Activated CD4-positive, alpha-beta T cell treated with anti-CD3 and anti-CD28 coated beads, Interleukin-2, amount 50 U/mL, for 4 hours (primary cell): Measurements from ENCODE around the gene ANTKMT.

Experiments used
- DNase-seq, 2 experiments: peaks; one replicate each; pipeline ENCODE4 v3.0.0-alpha.2; 2020

Gene ANTKMT

DNA sequence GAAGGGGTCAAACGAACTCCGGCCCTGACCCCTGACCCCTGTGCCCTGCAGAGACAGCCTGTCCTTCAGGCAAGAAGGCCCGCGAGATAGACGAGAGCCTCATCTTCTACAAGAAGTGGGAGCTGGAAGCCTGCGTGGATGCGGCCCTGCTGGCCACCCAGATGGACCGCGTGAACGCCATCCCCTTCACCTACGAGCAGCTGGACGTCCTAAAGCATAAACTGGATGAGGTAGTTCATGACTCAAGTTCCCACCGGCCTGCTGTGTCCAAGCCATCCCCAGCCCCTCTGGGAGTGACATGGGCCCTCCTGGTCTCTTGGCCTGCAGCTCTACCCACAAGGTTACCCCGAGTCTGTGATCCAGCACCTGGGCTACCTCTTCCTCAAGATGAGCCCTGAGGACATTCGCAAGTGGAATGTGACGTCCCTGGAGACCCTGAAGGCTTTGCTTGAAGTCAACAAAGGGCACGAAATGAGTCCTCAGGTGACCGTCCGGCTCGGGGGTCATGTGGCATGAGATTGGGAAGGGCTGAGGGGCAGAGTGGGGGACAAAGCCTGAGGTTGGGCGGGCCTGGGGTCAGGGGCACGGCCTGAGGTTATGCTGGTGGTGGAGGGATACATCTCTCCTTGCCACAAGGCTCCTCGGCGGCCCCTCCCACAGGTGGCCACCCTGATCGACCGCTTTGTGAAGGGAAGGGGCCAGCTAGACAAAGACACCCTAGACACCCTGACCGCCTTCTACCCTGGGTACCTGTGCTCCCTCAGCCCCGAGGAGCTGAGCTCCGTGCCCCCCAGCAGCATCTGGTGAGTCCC lies 45.3 kb downstream of the ANTKMT start:
- DNase-seq, result no peak

DNA sequence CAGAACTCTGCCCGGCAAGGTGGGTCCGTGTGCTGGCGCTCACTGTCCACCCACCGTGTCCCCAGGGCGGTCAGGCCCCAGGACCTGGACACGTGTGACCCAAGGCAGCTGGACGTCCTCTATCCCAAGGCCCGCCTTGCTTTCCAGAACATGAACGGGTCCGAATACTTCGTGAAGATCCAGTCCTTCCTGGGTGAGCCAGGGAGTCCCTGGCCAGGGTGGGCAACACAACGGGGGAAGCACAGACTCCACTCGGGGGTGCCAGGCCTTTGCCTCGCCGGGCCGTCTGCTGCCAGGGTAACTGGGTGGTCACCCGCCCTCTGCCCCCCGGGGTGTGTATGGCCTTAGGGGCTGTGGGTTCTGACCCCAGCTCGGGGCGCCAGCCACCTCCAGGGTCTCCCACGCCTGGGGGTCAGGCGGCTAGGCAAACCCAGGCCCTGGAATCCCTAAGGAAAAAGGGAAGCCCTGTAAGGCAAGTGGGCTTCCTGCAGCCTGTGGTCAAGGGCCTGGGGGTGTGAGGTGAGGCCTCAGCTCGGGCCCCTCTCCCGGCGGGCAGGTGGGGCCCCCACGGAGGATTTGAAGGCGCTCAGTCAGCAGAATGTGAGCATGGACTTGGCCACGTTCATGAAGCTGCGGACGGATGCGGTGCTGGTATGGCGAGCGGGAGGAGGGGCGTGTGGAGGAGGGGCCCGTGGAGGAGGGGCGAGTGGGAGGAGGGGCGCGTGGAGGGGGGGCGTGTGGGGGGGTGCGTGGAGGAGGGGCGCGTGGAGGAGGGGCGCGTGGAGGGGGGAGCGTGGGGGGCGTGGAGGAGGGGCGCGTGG lies 46.1 kb downstream of the ANTKMT start:
- no peak for DNase-seq

DNA sequence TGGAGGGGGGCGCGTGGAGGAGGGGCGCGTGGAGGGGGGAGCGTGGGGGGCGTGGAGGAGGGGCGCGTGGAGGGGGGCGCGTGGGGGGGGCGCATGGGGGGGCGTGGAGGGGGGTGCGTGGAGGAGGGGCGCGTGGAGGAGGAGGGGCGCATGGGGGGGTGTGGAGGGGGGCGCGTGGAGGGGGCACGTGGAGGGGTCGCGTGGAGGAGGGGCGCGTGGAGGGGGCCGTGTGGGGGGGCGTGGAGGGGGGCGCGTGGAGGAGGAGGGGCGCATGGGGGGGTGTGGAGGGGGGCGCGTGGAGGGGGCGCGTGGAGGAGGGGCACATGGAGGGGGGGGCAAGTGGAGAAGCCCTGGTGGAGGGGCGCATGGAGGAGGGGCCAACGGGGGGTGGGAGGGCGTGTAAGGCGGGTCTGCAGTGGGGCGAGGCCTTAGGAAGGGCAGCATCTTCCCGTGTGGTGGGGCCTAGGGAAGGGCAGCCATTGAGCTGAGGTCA lies 46.8 kb downstream of the ANTKMT start:
- DNase-seq, result no peak

DNA sequence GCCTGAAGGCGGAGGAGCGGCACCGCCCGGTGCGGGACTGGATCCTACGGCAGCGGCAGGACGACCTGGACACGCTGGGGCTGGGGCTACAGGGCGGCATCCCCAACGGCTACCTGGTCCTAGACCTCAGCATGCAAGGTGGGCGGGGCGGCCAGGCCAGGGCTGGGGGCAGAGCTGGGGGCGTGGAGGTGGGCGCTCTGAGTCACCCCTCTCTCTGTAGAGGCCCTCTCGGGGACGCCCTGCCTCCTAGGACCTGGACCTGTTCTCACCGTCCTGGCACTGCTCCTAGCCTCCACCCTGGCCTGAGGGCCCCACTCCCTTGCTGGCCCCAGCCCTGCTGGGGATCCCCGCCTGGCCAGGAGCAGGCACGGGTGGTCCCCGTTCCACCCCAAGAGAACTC lies 47.5 kb downstream of the ANTKMT start:
- no peak for DNase-seq

DNA sequence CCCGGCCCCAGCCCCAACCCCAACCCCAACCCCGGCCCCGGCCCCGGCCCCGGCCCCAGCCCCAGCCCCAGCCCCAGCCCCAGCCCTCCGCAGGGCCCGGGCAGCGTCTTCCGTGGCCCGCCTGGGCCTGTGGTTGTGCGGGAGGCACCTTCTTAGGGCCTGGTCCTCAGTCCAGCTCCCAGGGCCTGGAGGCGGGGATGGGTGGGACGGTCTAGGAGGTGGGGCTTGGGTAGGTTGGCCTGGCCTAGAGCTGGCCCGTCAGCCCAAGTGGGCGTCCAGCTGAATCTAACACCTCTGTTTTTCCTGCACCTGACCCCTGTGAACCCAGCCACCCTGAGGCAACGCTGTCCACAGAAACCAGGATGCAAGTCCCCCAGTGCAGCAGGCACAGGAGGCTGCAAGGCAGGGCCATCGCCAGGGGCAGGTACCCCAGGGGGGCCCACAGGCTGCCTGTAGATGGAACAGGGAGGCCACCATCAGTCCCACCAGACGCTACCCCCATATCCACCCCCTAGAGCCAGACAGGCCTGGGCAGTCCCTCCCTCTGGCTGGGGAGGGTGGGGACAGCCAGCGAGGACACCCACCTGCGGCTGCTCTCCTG lies 48.3 kb downstream of the ANTKMT start:
- DNase-seq, result no peak

DNA sequence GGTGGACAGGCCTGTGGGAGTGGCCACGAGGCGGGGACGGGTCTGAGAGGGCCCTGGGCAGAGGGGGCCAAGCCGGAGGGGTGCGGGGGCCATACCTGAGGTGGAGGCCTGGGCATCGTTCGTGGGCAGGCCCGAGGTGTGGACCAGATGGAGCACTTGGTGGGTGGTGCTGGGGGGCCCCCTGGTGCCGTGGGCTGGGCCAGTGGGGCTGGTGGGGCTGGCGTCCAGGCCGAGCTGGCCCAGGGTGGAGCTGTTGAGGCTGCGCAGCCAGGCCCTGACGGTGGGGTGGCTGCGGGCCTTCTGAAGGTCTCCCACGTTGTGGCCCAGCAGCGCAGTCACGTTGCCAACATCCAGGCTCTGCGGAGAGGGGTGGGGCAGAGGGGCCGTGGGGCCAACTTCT lies 49.0 kb downstream of the ANTKMT start:
- no peak for DNase-seq

DNA sequence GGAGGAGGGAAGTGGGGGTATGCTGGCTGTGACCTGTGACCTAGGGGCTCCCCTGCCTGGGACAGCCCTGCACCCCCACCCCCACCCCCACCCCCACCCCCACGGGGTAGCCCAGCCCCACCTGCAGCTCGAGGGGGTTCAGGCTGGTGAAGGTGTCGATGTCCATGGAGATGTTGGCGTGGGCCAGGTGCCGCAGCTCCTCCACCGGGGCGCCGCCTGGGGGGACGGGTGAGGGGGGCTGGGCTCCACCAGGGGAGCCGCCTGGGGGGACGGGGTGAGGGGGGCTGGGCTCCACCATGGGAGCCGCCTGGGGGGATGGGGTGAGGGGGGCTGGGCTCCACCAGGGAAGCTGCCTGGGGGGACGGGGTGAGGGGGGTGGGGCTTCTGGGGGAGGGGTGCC lies 49.5 kb downstream of the ANTKMT start:
- no peak for DNase-seq
